GM11168 (cell line): ENCODE results near the gene ABHD11.
"Not testable (repeated sequence)": the region's sequence is repeated elsewhere in the genome, so short reads cannot be mapped to it uniquely, and the experiment has no call there.

Experiments used
- in situ Hi-C: fragments of 300-500 bp; cut with MboI; formaldehyde crosslinking; loops from one replicate; pipeline ENCODE4 v1.12.0; 2022; ENCODE audit warnings: low sequenced_read_pairs; ENCODE audit not compliant: unreplicated experiment

ABHD11 gene

GRCh38 chr7:73738612-73739386 lies at the start of gene ABHD11:
ABHD11 (minus strand) TSS chr7:73738802; CDS start chr7:73738770, 32 bp downstream.
- in situ Hi-C loops: no loop called here

GRCh38 chr7:73787786-73788048 lies 49.1 kb upstream of the ABHD11 start:
- in situ Hi-C loops: not testable (repeated sequence)

- in situ Hi-C loops: no loop called here
Observed at GRCh38 chr7:73786588-73786987, 48.0 kb upstream of the ABHD11 start.

GRCh38 chr7:73779517-73779916 lies 40.9 kb upstream of the ABHD11 start:
- in situ Hi-C loops: no loop called here

GRCh38 chr7:73778801-73779389 lies 40.3 kb upstream of the ABHD11 start:
- in situ Hi-C loops: no loop called here

- in situ Hi-C loops: no loop called here
Observed at GRCh38 chr7:73774923-73775322, 36.3 kb upstream of the ABHD11 start.

GRCh38 chr7:73773700-73774517 lies 35.3 kb upstream of the ABHD11 start:
- in situ Hi-C loops: no loop called here

GRCh38 chr7:73770860-73771670 lies 32.5 kb upstream of the ABHD11 start:
- in situ Hi-C loops: no loop called here

GRCh38 chr7:73770002-73770859 lies 31.6 kb upstream of the ABHD11 start, which contains the start of gene CLDN3:
CLDN3 (minus strand) TSS chr7:73770270; CDS start chr7:73770049, 221 bp downstream.
- in situ Hi-C loops: no loop called here

GRCh38 chr7:73769481-73770001 lies 30.9 kb upstream of the ABHD11 start:
- in situ Hi-C loops: no loop called here

GRCh38 chr7:73768641-73769480 lies 30.3 kb upstream of the ABHD11 start:
- in situ Hi-C loops: no loop called here

GRCh38 chr7:73766556-73767229 lies 28.1 kb upstream of the ABHD11 start:
- in situ Hi-C loops: no loop called here

GRCh38 chr7:73762659-73762999 lies 24.0 kb upstream of the ABHD11 start:
- in situ Hi-C loops: no loop called here

GRCh38 chr7:73761854-73762658 lies 23.5 kb upstream of the ABHD11 start:
- in situ Hi-C loops: no loop called here

GRCh38 chr7:73758581-73759138 lies 20.1 kb upstream of the ABHD11 start:
- in situ Hi-C loops: no loop called here

- in situ Hi-C loops: no loop called here
Observed at GRCh38 chr7:73749931-73750776, 11.6 kb upstream of the ABHD11 start.
